ENCODE results near the gene ERCC6L2. TPM values are rescaled to one million over a fixed set of nuclear protein-coding genes. Genes with fewer than 3 reads are reported as not detected.

Gene ERCC6L2
- total RNA-seq (52.0 and 54.4 TPM in 2 replicates), polyA plus RNA-seq (10.1 and 10.7 TPM in 2 replicates), polyA minus RNA-seq (36.9 and 39.5 TPM in 2 replicates)
- 67.1 TPM for total RNA-seq (2013)

DNA sequence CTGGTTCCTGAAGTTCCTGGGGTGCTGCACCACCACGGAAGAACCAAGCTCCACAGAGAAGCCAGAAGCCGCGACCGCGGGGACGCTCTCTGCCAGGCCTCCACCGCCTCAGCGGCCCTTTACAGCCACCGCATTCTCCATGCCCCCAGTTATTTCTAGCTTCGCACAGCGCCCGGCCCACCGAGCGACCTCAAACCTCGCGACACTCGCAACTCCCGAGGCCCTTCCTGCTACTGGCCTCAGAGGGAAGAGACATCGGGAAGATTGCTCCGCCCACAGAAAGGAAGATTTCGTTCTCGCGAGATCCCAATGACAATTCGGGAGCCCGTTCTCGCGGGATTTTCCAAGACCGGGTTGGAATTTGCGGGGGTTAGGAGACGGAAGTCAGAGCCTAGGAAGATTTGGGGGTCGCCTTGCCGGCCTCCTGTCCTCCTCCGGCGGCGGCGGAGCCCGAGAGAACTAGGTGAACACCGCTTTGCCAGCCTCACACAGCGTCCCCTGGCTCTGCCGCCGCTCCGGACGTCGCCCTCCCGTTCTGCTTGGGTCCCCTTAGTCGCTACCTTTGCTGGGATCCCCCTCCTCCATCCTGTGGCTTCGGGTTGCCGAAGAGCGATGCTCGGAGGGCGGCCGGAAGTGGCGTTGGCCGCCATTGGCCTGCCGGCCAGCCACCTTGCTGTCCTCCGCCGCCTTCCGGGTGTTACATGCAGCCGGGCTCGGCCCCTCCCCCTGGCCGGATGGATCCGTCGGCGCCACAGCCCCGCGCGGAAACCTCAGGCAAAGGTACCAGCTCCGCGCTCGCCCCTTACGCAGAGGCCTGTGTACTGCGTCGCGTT lies at the start of gene ERCC6L2:
ERCC6L2 (plus strand) TSS at position 387 of the 833 bp plus-strand sequence; CDS start at position 735, 348 bp downstream.
- peaks cover 15% of the 10 kb centered on the region for H3K79me2 ChIP-seq (ENCODE audit: control insufficient read depth, insufficient read depth, low read length)
- peak; percentile 89 for ATAC-seq (ENCODE audit: low read depth)
- H3K9ac ChIP-seq (ENCODE audit: low read length), result no peak within 1 kb of the TSS
- no peak within 1 kb of the TSS for H2AFZ ChIP-seq (ENCODE audit: insufficient read depth, low read depth, low read length, poor library complexity, severe bottlenecking)
- DNase-seq, result peak; percentile 96
- H3K27ac ChIP-seq (ENCODE audit: low read length in 2 of 2), result no peak within 1 kb of the TSS
- intact Hi-C loops (cut with micrococcal nuclease), result loop anchor here (2.0 to 10.0 kb wide), 5 partner anchors 542 to 1757 kb away; partner anchors contain the start of genes NCBP1, PRXL2C, TDRD7 and TSTD2
- no peak for TF ChIP-seq CTCF (IDR thresholded peaks at IDR 0.05)
- TF ChIP-seq EZH2 (IDR thresholded peaks at IDR 0.05; ENCODE audit: borderline replicate concordance, insufficient read depth, low read depth, low read length, poor library complexity, severe bottlenecking), result no peak
- H3K4me3 Mint-ChIP-seq, result no peak within 1 kb of the TSS
- no peaks in the 10 kb centered on the region for H3K27me3 ChIP-seq (replicated peaks in 1 of 4; ENCODE audit: control extremely low read depth in 1 of 4, control insufficient read depth in 3 of 4, insufficient read depth in 4 of 4, low read length in 3 of 4)
- H4K20me1 ChIP-seq (ENCODE audit: control insufficient read depth, insufficient read depth, low read length, poor library complexity, severe bottlenecking), result no peaks in the 10 kb centered on the region
- ChIA-PET CTCF (no interaction called here), POLR2A (no interaction called here)
- H3K27ac Mint-ChIP-seq, result no peak within 1 kb of the TSS
- H3K9me3 Mint-ChIP-seq (ENCODE audit: insufficient read depth), result no peaks in the 10 kb centered on the region
- peak within 1 kb of the TSS in 2 of 5 experiments; percentile 76 to 82 for H3K4me3 ChIP-seq (ENCODE audit: control extremely low read depth in 1 of 5, extremely low read depth in 1 of 5, insufficient read depth in 1 of 5, low read depth in 2 of 5, low read length in 4 of 5)
- peaks cover 23% of the 10 kb centered on the region for H3K4me1 Mint-ChIP-seq
- WGBS (ENCODE audit: insufficient coverage), result under 1% methylated on average over 74 of the region's 74 CpGs
- H3K4me1 ChIP-seq (ENCODE audit: control insufficient read depth in 2 of 2, insufficient read depth in 2 of 2, low read length in 2 of 2), result peaks cover 8 to 11% of the 10 kb centered on the region in 2 donors
- no peaks in the 10 kb centered on the region for H3K9me3 ChIP-seq (ENCODE audit: control extremely low read depth in 1 of 3, control insufficient read depth in 2 of 3, insufficient read depth in 1 of 3, low read length in 2 of 3)
- H3K36me3 ChIP-seq (replicated peaks in 1 of 2; ENCODE audit: control extremely low read depth in 1 of 2, control insufficient read depth in 1 of 2, extremely low read depth in 1 of 2, insufficient read depth in 2 of 2, low read length in 1 of 2), result peaks cover 0 to 6% of the 10 kb centered on the region in 2 experiments
- H3K4me2 ChIP-seq (replicated peaks; ENCODE audit: low read depth, low read length, poor library complexity, severe bottlenecking), result peak within 1 kb of the TSS; percentile 70
- no peaks in the 10 kb centered on the region for H3K27me3 Mint-ChIP-seq

Data from B cell (primary cell).